ENCODE measurements around the gene CCL11. TPM values are rescaled to one million over a fixed set of nuclear protein-coding genes. Genes with fewer than 3 reads are reported as not detected.

CCL11 gene
- total RNA-seq, 1 donor from 2014 or later, result not detected

GRCh38 chr17:34255841-34256240, 29.7 kb upstream of the CCL11 start:
- DNase-seq (ENCODE audit: low spot score in 2 of 2) (no peak), FAIRE-seq (no peak)

GRCh38 chr17:34257299-34257985, 28.1 kb upstream of the CCL11 start:
- DNase-seq (ENCODE audit: low spot score in 2 of 2) (no peak), FAIRE-seq (no peak)

- no peak for DNase-seq (ENCODE audit: low spot score in 2 of 2)
- no peak for FAIRE-seq
These were observed 27.6 kb upstream of the CCL11 start for GRCh38 chr17:34257986-34258326.

GRCh38 chr17:34259146-34259545, 26.4 kb upstream of the CCL11 start:
- DNase-seq (ENCODE audit: low spot score in 2 of 2) (no peak), FAIRE-seq (no peak)

- FAIRE-seq (no peak), DNase-seq (ENCODE audit: low spot score in 2 of 2) (no peak)
These were observed 24.7 kb upstream of the CCL11 start for GRCh38 chr17:34260861-34261260.

GRCh38 chr17:34261568-34262337, 23.8 kb upstream of the CCL11 start:
- DNase-seq (ENCODE audit: low spot score in 2 of 2), result no peak
- FAIRE-seq, result no peak

GRCh38 chr17:34265711-34266110, 19.8 kb upstream of the CCL11 start:
- DNase-seq (ENCODE audit: low spot score in 2 of 2) (no peak), FAIRE-seq (no peak)

GRCh38 chr17:34269969-34270368, 15.6 kb upstream of the CCL11 start, which contains the start of gene CCL7:
Gene CCL7, plus strand, starts transcription at chr17:34270221. Its CDS starts 70 bp downstream, at chr17:34270291.
- no peak for FAIRE-seq
- no peak for DNase-seq (ENCODE audit: low spot score in 2 of 2)

- no peak for FAIRE-seq
These were observed 9.7 kb upstream of the CCL11 start for GRCh38 chr17:34275881-34276280.

GRCh38 chr17:34276826-34277225, 8.7 kb upstream of the CCL11 start:
- DNase-seq (ENCODE audit: low spot score in 2 of 2), result no peak
- FAIRE-seq, result no peak

More at GRCh38 chr17:34275881-34276280, 9.7 kb upstream of the CCL11 start:
- no peak for DNase-seq (ENCODE audit: low spot score in 2 of 2)

GRCh38 chr17:34283571-34283970, 2.0 kb upstream of the CCL11 start:
- FAIRE-seq (no peak), DNase-seq (ENCODE audit: low spot score in 2 of 2) (no peak)

GRCh38 chr17:34287875-34288274, 2.3 kb downstream of the CCL11 start:
- FAIRE-seq (no peak), DNase-seq (ENCODE audit: low spot score in 2 of 2) (no peak)

- DNase-seq (ENCODE audit: low spot score in 2 of 2) (no peak), FAIRE-seq (no peak)
These were observed 5.0 kb downstream of the CCL11 start for GRCh38 chr17:34290586-34290985.

- FAIRE-seq, result no peak
- no peak for DNase-seq (ENCODE audit: low spot score in 2 of 2)
These were observed 6.3 kb downstream of the CCL11 start for GRCh38 chr17:34291721-34292348.

GRCh38 chr17:34299027-34299426, 13.5 kb downstream of the CCL11 start:
- FAIRE-seq, result no peak
- no peak for DNase-seq (ENCODE audit: low spot score in 2 of 2)

- FAIRE-seq (no peak), DNase-seq (ENCODE audit: low spot score in 2 of 2) (no peak)
These were observed 14.5 kb downstream of the CCL11 start for GRCh38 chr17:34299956-34300577.

- DNase-seq (ENCODE audit: low spot score in 2 of 2) (no peak), FAIRE-seq (no peak)
These were observed 15.3 kb downstream of the CCL11 start for GRCh38 chr17:34300652-34301370.

- DNase-seq (ENCODE audit: low spot score in 2 of 2) (no peak), FAIRE-seq (no peak)
These were observed 16.4 kb downstream of the CCL11 start for GRCh38 chr17:34301986-34302385.

- DNase-seq (ENCODE audit: low spot score in 2 of 2), result no peak
- FAIRE-seq, result no peak
These were observed 17.1 kb downstream of the CCL11 start for GRCh38 chr17:34302636-34303035.

- FAIRE-seq, result no peak
These were observed 18.1 kb downstream of the CCL11 start for GRCh38 chr17:34303606-34304005.

More at GRCh38 chr17:34303606-34304005, 18.1 kb downstream of the CCL11 start:
- no peak for DNase-seq (ENCODE audit: low spot score in 2 of 2)

Measured in frontal cortex (tissue), 4 donors.